ENCODE results near the gene MRGPRG. TPM values are rescaled to one million over a fixed set of nuclear protein-coding genes. Genes with fewer than 3 reads are reported as not detected.

Gene MRGPRG
- total RNA-seq, 1 donor from 2014 or later = not detected

DNA sequence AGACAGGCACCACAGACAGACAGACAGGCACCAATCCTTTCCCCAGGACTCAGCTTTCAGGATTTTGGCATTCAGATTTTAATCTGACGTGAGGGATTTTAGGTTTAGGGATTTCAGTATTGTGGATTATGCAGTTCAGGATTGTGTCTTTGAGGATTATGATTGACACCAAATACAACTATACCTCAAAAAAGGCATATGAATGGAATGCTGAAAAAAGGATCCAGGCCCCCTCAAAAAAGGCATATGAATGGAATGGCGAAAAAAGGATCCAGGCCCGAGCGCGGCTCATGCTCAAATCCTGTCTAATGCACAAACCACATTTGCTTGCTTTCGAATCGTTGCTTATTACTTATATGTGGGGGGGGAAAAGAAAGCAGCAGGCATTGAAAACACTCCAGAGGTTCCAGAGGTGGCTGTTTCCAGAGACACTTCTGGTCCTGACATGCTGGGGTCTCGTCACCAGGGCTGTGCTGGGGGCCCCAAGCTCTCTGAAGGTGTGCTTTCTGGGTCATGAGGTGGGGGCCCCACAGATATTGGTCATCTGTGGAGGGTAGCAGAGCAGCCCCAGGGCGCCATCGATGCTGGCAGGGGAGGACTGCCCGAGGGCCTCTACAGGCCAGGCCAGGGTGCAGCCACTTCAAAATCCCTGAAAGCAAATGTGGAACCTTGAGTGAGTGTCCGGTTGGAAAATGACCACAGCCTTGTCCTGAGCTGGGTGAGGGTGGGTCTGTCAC is 36.7 kb downstream of the MRGPRG start:
- H3K27me3 ChIP-seq (ENCODE audit: low read depth) = no peaks in the 10 kb centered on the region
- H3K27ac ChIP-seq (replicated peaks) = no peak overlapping the region
- intact Hi-C loops (cut with micrococcal nuclease) = no loop called here
- no peak for DNase-seq
- no peak overlapping the region for H3K4me3 ChIP-seq
- H3K36me3 ChIP-seq = no peaks in the 10 kb centered on the region
- H3K9me3 ChIP-seq (replicated peaks) = peaks cover 4% of the 10 kb centered on the region
- TF ChIP-seq, protein P1, sequence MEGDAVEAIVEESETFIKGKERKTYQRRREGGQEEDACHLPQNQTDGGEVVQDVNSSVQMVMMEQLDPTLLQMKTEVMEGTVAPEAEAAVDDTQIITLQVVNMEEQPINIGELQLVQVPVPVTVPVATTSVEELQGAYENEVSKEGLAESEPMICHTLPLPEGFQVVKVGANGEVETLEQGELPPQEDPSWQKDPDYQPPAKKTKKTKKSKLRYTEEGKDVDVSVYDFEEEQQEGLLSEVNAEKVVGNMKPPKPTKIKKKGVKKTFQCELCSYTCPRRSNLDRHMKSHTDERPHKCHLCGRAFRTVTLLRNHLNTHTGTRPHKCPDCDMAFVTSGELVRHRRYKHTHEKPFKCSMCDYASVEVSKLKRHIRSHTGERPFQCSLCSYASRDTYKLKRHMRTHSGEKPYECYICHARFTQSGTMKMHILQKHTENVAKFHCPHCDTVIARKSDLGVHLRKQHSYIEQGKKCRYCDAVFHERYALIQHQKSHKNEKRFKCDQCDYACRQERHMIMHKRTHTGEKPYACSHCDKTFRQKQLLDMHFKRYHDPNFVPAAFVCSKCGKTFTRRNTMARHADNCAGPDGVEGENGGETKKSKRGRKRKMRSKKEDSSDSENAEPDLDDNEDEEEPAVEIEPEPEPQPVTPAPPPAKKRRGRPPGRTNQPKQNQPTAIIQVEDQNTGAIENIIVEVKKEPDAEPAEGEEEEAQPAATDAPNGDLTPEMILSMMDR (IDR thresholded peaks at IDR 0.05; ENCODE audit: borderline replicate concordance) = no peak
- H3K4me1 ChIP-seq = no peaks in the 10 kb centered on the region

DNA sequence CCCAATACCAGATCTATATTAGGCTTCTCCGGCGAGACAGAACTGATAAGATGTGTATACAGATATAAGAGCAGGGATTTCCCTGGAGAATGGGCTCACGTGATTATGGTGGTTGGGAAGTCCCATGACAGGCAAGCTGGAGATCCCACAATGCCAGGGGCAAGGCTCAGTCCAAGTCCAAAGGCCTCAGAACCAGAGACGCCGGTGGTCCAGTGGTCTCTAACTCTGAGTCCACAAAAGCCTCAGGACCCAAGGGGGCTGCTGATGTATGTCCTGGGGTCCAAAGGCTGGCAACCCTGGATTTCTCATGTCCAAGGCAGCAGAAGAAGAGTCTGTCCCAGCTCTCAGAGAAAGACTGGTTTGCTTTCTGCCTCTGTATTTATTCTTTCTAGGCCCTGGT is 37.7 kb downstream of the MRGPRG start:
- TF ChIP-seq, protein P1 (IDR thresholded peaks at IDR 0.05; ENCODE audit: borderline replicate concordance) = no peak
- Histone ChIP-seq H3K36me3 (no peaks in the 10 kb centered on the region), H3K4me3 (no peak overlapping the region), H3K4me1 (no peaks in the 10 kb centered on the region), H3K27me3 (ENCODE audit: low read depth) (no peaks in the 10 kb centered on the region), H3K27ac (replicated peaks) (no peak overlapping the region), H3K9me3 (replicated peaks) (peaks cover 14% of the 10 kb centered on the region)
- intact Hi-C loops (cut with micrococcal nuclease) = no loop called here
- DNase-seq = no peak

DNA sequence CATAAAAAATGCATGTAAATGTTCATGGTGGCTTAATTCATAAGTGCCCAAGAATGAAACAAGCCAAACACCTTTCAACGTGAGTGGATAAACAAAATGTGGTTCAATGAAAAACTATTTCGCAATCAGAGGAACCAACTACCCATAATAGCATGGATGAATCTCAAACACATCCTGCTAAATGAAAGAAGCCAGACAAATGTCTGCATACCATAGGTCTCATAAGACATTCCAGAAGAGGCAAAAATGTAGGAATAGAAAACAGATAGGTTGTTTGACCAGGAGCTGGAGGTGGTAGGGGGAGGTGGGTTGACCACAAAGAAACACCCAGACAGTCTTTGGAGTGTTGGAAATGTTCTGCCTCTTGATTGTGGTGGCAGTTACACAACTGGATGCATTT is 40.3 kb downstream of the MRGPRG start:
- H3K36me3 ChIP-seq = no peaks in the 10 kb centered on the region
- DNase-seq = no peak
- peaks cover 15% of the 10 kb centered on the region for H3K9me3 ChIP-seq (replicated peaks)
- TF ChIP-seq, protein P1 (IDR thresholded peaks at IDR 0.05; ENCODE audit: borderline replicate concordance) = no peak
- no peaks in the 10 kb centered on the region for H3K4me1 ChIP-seq
- H3K4me3 ChIP-seq = no peak overlapping the region
- no peak overlapping the region for H3K27ac ChIP-seq (replicated peaks)
- intact Hi-C loops (cut with micrococcal nuclease) = loop anchor here (10.0 kb wide), 1 partner anchor 64 kb away; no protein-coding TSS in a partner anchor
- no peaks in the 10 kb centered on the region for H3K27me3 ChIP-seq (ENCODE audit: low read depth)

DNA sequence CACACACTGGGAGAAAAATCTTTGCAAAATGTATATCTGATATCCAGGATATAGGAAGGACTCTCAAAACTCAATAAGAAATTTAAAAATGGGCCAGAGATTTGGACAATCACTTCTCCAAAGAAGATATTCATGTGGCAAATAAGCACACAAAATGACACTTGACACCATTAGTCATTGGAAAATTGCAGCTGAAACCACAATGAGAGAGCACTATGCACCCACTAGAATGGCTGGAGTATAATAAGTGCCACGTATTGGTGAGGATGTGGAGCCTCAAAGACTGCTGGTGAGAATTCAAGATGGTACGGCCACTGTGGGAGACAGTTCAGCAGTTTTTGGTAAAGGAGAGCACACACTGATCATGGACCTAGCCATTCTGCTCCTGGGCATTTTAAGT is 40.7 kb downstream of the MRGPRG start:
- TF ChIP-seq, protein P1 (IDR thresholded peaks at IDR 0.05; ENCODE audit: borderline replicate concordance) = no peak
- Histone ChIP-seq H3K4me3 (no peak overlapping the region), H3K27me3 (ENCODE audit: low read depth) (no peaks in the 10 kb centered on the region), H3K4me1 (no peaks in the 10 kb centered on the region), H3K27ac (replicated peaks) (no peak overlapping the region), H3K36me3 (no peaks in the 10 kb centered on the region), H3K9me3 (replicated peaks) (peaks cover 15% of the 10 kb centered on the region)
- no peak for DNase-seq
- intact Hi-C loops (cut with micrococcal nuclease) = loop anchor here (10.0 kb wide), 1 partner anchor 63 kb away; no protein-coding TSS in a partner anchor

DNA sequence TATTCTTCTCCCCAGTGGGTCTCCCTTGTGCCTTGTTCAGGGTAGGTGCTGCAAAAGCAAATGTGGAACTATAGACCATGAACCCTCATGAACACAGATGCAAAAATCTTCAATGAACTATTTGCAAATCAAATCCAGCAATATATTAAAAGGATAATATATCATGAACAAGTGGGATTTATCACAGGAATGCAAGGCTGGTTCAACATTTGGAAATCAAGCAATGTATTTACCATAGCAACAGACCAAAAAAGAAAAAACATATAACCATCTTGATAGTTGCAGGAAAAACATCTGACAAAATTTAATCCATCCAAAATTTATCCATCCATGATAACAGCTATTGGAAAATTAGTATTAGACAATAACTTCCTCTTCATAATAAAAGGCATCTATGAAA is 42.1 kb downstream of the MRGPRG start:
- intact Hi-C loops (cut with micrococcal nuclease) = loop anchor here (10.0 kb wide), 1 partner anchor 62 kb away; no protein-coding TSS in a partner anchor
- no peak overlapping the region for H3K4me3 ChIP-seq
- no peaks in the 10 kb centered on the region for H3K36me3 ChIP-seq

More for the DNA sequence above, 42.1 kb downstream of the MRGPRG start:
- TF ChIP-seq, protein P1 (IDR thresholded peaks at IDR 0.05; ENCODE audit: borderline replicate concordance) = no peak
- DNase-seq = no peak
- no peaks in the 10 kb centered on the region for H3K4me1 ChIP-seq
- peaks cover 15% of the 10 kb centered on the region for H3K9me3 ChIP-seq (replicated peaks)
- H3K27me3 ChIP-seq (ENCODE audit: low read depth) = no peaks in the 10 kb centered on the region
- H3K27ac ChIP-seq (replicated peaks) = no peak overlapping the region

Measured in left ventricle myocardium inferior (tissue), 1 donor.